Esophagus muscularis mucosa (tissue), 4 donors: ENCODE data around the gene TNFRSF1A.

Experiments
- CTCF ChIP-seq, 3 experiments: fragments of 200-600 bp in 2 of 3; fragments of 450-650 bp in 1 of 3; sonication (generic) in 2 of 3; IDR thresholded peaks; one replicate each; pipeline ENCODE4 v1.5.1; 2017 to 2019; ENCODE audit warnings: antibody characterized with exemption in 3 of 3, mild to moderate bottlenecking in 2 of 3, moderate library complexity in 1 of 3
- EP300 ChIP-seq: sonication (generic); formaldehyde crosslinking; IDR thresholded peaks from one replicate; pipeline ENCODE4 v1.6.1; 2017; ENCODE audit warnings: antibody characterized with exemption
- POLR2A ChIP-seq: fragments of 450-650 bp; IDR thresholded peaks from one replicate; pipeline ENCODE4 v1.6.1; 2017; ENCODE audit warnings: antibody characterized with exemption, moderate library complexity, mild to moderate bottlenecking, low read depth

DNA sequence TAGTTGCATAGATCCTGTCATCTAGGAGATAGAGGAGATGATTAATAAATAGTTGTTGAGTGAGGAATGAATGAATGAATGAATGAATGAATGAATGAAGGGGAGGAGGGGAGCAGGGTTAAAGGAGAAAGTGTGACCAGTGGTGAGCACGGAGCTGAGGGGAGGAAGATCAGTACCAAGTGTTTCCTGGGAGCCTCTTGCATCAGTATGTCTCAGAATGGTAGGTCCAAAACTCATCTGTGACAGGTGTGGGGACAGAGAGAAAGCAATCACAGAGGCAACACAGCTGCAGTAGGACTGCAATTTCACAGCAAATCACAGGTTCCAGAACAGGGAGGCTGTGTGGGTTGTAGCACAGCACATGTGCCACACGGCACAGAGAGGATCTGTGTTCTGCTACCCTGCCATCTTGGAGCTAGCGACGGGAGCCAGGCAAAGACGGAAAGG is 14.5 kb upstream of the TNFRSF1A start:
- TF ChIP-seq POLR2A (no peak), CTCF (IDR thresholded peaks at IDR 0.05) (no peak), EP300 (no peak)
